Chondrocyte (in vitro differentiated cells): ENCODE measurements around the gene ZNF710. TPM values are rescaled to one million over a fixed set of nuclear protein-coding genes. Genes with fewer than 3 reads are reported as not detected.
"Not testable (repeated sequence)": the region's sequence is repeated elsewhere in the genome, so short reads cannot be mapped to it uniquely, and the experiment has no call there.

Source experiments
- DNase-seq: peaks from one replicate; pipeline ENCODE4 v3.0.0; 2021; ENCODE audit warnings: mixed read lengths, low spot score
- H3K27ac Mint-ChIP-seq: one replicate; pipeline ENCODE4 v1.8.0; 2021; ENCODE audit warnings: mild to moderate bottlenecking, moderate library complexity, mixed read lengths; ENCODE audit not compliant: unreplicated experiment
- H3K27me3 Mint-ChIP-seq: 2 replicates; pipeline ENCODE4 v1.8.0; 2021; ENCODE audit warnings: low read depth, mixed read lengths
- H3K36me3 Mint-ChIP-seq: 2 replicates; pipeline ENCODE4 v1.8.0; 2021; ENCODE audit warnings: low read depth, mixed read lengths
- H3K4me1 Mint-ChIP-seq: 2 replicates; pipeline ENCODE4 v1.8.0; 2021; ENCODE audit warnings: low read depth, mild to moderate bottlenecking, mixed read lengths
- H3K4me3 Mint-ChIP-seq: one replicate; pipeline ENCODE4 v1.8.0; 2021; ENCODE audit warnings: mild to moderate bottlenecking, moderate library complexity, mixed read lengths; ENCODE audit not compliant: unreplicated experiment
- H3K9me3 Mint-ChIP-seq: 2 replicates; pipeline ENCODE4 v1.8.0; 2021; ENCODE audit warnings: low read depth, mixed read lengths
- total RNA-seq: library from RNA; stranded (reverse); gene quantifications from 3 replicates; pipeline ENCODE4 v1.2.1, GENCODE V29; 2021
- TF ChIP-seq, protein P1 (sequence below): fragments of 200-600 bp; sonication (generic); IDR thresholded peaks from 2 replicates; pipeline ENCODE4 v1.5.0; 2021; ENCODE audit warnings: antibody characterized with exemption, mild to moderate bottlenecking, moderate library complexity

ZNF710 gene
- total RNA-seq, 1 donor from 2014 or later = 12.9 TPM

DNA sequence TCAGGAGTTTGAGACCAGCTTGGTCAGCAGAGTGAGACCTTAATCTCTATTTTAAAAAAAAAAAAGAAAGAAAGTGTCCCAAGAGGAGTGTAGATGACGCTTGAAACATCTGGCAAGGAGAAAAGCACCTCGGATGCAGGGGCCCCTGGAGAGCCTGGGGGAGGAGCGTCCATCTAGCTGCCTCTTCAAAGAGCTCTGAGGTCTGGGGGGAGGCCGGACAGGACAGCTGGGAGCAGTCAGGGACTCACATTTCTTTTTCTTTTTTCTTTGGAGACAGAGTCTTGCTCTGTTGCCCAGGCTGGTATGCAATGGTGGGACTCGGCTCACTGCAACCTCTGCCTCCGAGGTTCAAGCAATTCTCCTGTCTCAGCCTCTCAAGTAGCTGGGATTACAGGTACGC, 104.4 kb downstream of the ZNF710 start:
- H3K27ac Mint-ChIP-seq = peak overlapping the region; percentile 22
- H3K36me3 Mint-ChIP-seq = no peaks in the 10 kb centered on the region
- peaks cover 34% of the 10 kb centered on the region for H3K4me1 Mint-ChIP-seq
- TF ChIP-seq, protein P1, sequence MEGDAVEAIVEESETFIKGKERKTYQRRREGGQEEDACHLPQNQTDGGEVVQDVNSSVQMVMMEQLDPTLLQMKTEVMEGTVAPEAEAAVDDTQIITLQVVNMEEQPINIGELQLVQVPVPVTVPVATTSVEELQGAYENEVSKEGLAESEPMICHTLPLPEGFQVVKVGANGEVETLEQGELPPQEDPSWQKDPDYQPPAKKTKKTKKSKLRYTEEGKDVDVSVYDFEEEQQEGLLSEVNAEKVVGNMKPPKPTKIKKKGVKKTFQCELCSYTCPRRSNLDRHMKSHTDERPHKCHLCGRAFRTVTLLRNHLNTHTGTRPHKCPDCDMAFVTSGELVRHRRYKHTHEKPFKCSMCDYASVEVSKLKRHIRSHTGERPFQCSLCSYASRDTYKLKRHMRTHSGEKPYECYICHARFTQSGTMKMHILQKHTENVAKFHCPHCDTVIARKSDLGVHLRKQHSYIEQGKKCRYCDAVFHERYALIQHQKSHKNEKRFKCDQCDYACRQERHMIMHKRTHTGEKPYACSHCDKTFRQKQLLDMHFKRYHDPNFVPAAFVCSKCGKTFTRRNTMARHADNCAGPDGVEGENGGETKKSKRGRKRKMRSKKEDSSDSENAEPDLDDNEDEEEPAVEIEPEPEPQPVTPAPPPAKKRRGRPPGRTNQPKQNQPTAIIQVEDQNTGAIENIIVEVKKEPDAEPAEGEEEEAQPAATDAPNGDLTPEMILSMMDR = no peak
- DNase-seq = peak; percentile 63
- no peaks in the 10 kb centered on the region for H3K9me3 Mint-ChIP-seq
- no peaks in the 10 kb centered on the region for H3K27me3 Mint-ChIP-seq
- no peak overlapping the region for H3K4me3 Mint-ChIP-seq

DNA sequence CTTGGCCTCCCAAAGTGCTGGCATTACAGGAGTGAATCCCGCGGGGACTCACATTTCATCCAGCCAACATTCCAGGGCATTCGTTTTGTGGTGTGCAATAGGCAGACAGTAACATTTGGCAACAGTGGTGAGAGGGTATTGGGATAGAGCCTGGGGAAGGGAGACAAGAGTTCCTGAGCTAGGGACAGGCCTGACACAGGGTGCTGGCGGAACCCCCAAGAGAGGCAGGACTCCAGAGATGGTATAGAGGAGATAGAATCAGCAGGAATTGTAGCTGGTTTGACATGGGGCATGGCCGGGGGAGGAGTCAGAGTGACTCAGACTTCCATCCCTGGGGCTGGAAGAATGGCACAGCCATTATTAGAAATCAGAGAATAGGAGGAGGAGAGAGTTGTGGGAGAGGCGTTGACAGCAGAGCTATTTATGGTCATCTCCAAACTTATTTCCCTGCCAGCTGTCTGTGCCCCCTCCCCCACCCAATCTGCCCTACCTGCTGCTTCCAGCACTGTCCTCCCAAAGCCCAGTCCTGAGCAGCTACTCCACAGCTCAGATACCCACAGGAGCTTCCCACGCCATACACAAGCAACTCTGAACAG, 105.5 kb downstream of the ZNF710 start:
- no peaks in the 10 kb centered on the region for H3K9me3 Mint-ChIP-seq
- H3K4me1 Mint-ChIP-seq = peaks cover 25% of the 10 kb centered on the region
- TF ChIP-seq, protein P1 = no peak
- H3K27ac Mint-ChIP-seq = peak overlapping the region; percentile 82
- peak overlapping the region; percentile 28 for H3K4me3 Mint-ChIP-seq
- H3K36me3 Mint-ChIP-seq = no peaks in the 10 kb centered on the region
- no peak for DNase-seq
- H3K27me3 Mint-ChIP-seq = no peaks in the 10 kb centered on the region

DNA sequence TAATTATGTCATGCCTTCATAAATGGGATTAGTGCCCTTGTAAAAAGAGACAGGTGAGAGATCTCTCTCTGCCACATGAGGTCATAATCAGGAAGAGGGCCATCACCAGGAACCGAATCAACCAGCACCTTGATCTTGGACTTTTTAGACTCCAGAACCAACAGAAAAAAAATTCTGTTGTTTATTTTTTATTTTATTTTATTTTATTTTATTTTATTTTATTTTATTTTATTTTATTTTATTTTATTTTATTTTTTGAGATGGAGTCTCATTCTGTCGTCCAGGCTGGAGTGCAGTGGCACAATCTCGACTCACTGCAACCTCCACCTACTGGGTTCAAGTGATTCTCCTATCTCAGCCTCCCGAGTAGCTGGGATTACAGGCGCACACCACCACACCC, 106.9 kb downstream of the ZNF710 start:
- not testable (repeated sequence) for H3K27ac Mint-ChIP-seq, H3K36me3 Mint-ChIP-seq, H3K4me3 Mint-ChIP-seq, H3K9me3 Mint-ChIP-seq, H3K27me3 Mint-ChIP-seq, DNase-seq
- peaks cover 21% of the 10 kb centered on the region for H3K4me1 Mint-ChIP-seq

DNA sequence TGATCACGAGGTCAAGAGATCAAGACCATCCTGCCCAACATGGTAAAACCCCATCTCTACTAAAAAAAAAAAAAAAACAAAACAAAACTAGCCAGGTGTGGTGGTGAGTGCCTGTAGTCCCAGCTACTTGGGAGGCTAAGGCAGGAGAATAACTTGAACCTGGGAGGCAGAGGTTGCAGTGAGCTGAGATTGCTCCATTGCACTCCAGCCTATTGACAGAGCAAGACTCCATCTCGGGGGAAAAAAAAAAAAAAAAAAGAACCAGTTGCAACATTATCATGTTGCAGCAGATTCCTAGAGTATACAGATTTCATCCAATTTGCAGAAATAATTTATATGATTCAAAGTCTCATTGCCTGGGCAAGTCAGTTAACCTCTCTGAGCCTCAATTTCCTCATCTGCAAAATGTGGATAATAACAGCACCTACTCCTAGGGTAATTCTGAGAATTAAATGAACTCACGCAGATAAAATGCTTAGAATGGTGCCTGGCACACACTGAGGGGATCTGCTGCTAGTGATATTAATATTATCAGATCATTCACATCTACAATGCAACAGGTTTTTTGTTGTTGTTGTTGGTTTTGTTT, 108.1 kb downstream of the ZNF710 start:
- H3K4me1 Mint-ChIP-seq = peaks cover 13% of the 10 kb centered on the region
- H3K27ac Mint-ChIP-seq, H3K4me3 Mint-ChIP-seq: not testable (repeated sequence)

DNA sequence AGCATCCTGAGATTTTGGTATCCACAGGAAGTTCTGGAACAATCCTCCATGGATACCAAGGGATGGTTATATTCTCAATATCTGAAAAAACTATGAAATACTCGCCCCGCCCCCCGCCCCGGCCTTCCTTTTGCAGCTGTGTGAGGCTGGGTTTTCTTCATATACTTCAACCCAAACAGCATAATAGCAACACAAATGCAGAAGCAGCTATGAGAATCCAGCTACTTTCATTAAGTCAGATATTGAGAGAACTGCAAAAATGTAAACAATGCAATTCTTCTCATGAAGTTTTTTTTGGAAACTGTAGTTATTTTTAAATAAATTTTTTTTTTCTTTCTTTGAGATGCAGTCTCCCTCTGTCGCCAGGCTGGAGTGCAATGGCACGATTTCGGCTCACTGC, 112.0 kb downstream of the ZNF710 start:
- no peak overlapping the region for H3K27ac Mint-ChIP-seq
- H3K9me3 Mint-ChIP-seq = peaks cover 6% of the 10 kb centered on the region
- no peaks in the 10 kb centered on the region for H3K27me3 Mint-ChIP-seq
- TF ChIP-seq, protein P1 = no peak
- peaks cover 1% of the 10 kb centered on the region for H3K36me3 Mint-ChIP-seq
- no peak for DNase-seq
- no peaks in the 10 kb centered on the region for H3K4me1 Mint-ChIP-seq
- H3K4me3 Mint-ChIP-seq = no peak overlapping the region

More for the DNA sequence above, 108.1 kb downstream of the ZNF710 start:
- H3K9me3 Mint-ChIP-seq, DNase-seq, H3K36me3 Mint-ChIP-seq, H3K27me3 Mint-ChIP-seq: not testable (repeated sequence)

DNA sequence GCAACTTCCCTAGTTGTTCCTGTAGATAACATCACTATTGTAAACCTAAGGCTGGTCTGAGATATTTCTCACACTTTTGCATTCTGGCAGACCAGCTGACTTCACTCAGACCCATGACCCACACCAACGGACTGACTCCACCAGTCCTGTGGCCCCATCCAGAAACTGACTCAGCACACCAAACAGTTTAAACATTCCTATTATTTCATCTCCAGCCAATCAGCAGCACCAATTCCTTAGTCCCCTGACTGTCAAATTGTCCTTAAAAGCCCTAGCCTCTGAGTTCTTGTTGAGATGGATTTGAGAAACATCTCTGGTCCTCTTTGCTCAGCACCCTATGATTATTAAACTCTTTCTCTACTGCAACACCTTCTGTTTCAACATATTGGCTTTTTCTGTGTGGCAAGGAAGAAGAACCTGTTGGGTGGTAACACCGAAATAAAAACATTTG, 113.4 kb downstream of the ZNF710 start:
- no peak overlapping the region for H3K4me3 Mint-ChIP-seq
- no peak overlapping the region for H3K27ac Mint-ChIP-seq
- no peaks in the 10 kb centered on the region for H3K4me1 Mint-ChIP-seq
- TF ChIP-seq, protein P1 = no peak
- H3K36me3 Mint-ChIP-seq = peaks cover 1% of the 10 kb centered on the region
- peaks cover 6% of the 10 kb centered on the region for H3K9me3 Mint-ChIP-seq
- no peak for DNase-seq
- peaks cover 2% of the 10 kb centered on the region for H3K27me3 Mint-ChIP-seq
